ENCODE measurements around the gene BCKDHA. TPM values are rescaled to one million over a fixed set of nuclear protein-coding genes. Genes with fewer than 3 reads are reported as not detected.

Gene BCKDHA
- total RNA-seq, 4 donors from 2014 or later = 27.9 to 59.2 (median 39.1) TPM

GRCh38 chr19:41363371-41363752 lies 34.3 kb upstream of the BCKDHA start:
- TF ChIP-seq, protein P1, sequence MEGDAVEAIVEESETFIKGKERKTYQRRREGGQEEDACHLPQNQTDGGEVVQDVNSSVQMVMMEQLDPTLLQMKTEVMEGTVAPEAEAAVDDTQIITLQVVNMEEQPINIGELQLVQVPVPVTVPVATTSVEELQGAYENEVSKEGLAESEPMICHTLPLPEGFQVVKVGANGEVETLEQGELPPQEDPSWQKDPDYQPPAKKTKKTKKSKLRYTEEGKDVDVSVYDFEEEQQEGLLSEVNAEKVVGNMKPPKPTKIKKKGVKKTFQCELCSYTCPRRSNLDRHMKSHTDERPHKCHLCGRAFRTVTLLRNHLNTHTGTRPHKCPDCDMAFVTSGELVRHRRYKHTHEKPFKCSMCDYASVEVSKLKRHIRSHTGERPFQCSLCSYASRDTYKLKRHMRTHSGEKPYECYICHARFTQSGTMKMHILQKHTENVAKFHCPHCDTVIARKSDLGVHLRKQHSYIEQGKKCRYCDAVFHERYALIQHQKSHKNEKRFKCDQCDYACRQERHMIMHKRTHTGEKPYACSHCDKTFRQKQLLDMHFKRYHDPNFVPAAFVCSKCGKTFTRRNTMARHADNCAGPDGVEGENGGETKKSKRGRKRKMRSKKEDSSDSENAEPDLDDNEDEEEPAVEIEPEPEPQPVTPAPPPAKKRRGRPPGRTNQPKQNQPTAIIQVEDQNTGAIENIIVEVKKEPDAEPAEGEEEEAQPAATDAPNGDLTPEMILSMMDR (IDR thresholded peaks at IDR 0.05; ENCODE audit: low read depth) = no peak

DNA sequence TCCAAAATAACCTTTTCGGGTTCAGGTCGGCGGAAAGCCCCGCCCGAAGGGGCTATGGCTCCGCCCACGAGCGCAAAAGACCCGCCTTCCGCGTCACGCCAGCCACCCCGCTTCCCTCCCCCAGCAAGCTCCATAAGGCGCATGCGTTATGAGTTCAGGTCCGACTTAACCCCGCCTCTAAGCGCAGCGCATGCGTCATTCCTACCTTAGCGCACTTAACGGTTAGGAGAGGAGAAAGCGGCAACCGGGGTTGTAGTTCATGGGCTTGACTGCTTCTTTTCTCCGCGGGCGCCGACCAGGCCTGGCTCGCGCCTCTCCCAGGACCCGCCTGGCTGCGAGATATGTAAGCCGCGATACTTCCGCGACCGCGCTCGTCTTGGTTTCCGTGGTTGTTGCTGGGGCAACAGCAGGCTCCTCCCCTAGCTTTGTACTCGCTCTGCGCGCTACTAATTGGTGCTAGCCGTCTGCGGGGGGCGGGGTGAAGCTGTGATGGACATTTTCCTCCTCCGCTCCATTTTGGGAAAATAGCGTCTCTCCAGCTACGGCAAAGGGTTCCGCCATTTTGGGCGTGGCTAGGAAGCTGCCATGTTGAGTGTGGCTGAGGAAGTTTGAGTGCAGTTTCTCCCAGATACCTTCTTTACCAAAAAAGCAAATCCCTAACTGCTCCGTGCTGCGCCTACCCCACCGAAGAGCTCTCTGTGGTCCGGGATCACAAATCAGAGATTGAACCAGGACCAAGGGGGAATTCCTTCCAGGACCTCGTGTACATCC lies 33.7 kb upstream of the BCKDHA start, which contains the start of gene B9D2:
TSS of gene B9D2 (minus strand) at position 397 of the 771 bp plus-strand sequence. CDS start 630 bp downstream, outside the sequence.
- TF ChIP-seq, protein P1 (IDR thresholded peaks at IDR 0.05; ENCODE audit: low read depth) = no peak

- TF ChIP-seq, protein P1 (IDR thresholded peaks at IDR 0.05; ENCODE audit: low read depth) = no peak
Measured at GRCh38 chr19:41364524-41365391, 32.9 kb upstream of the BCKDHA start.

DNA sequence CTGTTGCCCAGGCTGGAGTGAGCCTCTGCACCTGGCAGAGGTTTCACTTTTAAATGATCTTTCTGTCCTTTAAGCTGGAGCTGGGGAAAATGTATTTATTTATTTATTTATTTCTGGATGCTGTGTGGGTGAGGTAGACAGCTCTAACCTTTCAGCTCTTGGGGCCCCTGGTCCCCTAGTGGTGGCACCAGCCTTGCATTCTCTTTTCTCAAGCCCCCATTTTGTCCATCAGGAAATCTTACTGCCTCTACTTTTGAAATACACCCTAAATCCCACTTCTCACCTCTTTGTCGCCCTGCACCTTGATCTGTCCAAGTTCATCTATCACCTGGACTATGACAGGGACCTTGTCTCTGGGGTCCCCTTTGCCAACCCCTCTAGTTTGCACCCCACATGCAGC lies 31.5 kb upstream of the BCKDHA start:
- TF ChIP-seq, protein P1 (IDR thresholded peaks at IDR 0.05; ENCODE audit: low read depth) = no peak

DNA sequence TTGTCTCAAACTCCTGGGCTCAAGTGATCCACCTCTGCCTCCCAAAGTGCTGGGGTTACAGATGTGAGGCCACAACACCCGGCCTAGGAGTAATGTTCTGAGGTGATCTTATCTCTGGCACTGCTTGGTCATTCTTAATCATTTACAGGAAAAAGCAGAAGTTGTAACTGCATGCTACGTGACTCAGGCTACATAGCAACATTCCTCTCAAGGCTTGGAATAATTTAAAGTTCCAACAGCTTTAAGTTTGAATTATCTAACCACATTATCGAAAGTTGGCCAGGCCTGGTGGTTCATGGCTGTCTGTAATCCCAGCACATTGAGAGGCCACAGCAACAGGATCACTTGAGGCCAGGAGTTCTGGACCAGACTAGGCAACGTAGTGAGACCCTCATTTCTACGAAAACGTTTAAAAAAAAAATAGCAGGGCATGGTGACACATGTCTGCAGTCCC lies 29.7 kb upstream of the BCKDHA start:
- TF ChIP-seq, protein P1 (IDR thresholded peaks at IDR 0.05; ENCODE audit: low read depth) = no peak

DNA sequence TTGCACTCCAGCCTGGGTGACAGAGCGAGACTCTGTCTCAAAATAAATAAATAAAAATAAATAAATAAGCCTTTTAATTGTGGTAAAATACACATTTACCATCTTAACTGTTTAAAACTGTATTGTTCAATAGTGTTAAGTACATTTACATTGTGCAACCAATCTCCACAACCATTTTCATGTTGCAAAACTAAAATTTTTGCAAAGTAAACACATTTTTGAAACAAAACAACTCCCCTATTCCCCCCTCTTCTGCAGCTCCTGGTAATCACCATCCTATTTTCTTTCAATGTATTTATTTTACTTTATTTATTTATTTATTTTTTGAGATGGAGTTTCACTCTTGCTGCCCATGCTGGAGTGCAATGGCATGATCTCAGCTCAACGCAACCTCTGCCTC lies 27.8 kb upstream of the BCKDHA start:
- TF ChIP-seq, protein P1 (IDR thresholded peaks at IDR 0.05; ENCODE audit: low read depth) = no peak

- TF ChIP-seq, protein P1 (IDR thresholded peaks at IDR 0.05; ENCODE audit: low read depth) = no peak
Measured at GRCh38 chr19:41371541-41371940, 26.1 kb upstream of the BCKDHA start.
